CD4-positive, alpha-beta T cell (primary cell): ENCODE measurements around the gene PURA. TPM values are rescaled to one million over a fixed set of nuclear protein-coding genes. Genes with fewer than 3 reads are reported as not detected.

ENCODE experiments used
- ATAC-seq: fragments of 200-7000 bp; cut with Tn5 transposase; one replicate; pipeline ENCODE4 v1.10.0; 2022; ENCODE audit warnings: mild to moderate bottlenecking; ENCODE audit not compliant: poor library complexity
- CTCF ChIA-PET: fragments of 350-600 bp; sonication (Branson Sonifier 250); formaldehyde crosslinking; loops from one replicate; lab custom pipeline; 2021; ENCODE audit warnings: antibody characterized with exemption, inconsistent platforms; lab: Charles Lee
- POLR2A ChIA-PET: fragments of 350-600 bp; sonication (Branson Sonifier 250); formaldehyde crosslinking; loops from one replicate; lab custom pipeline; 2021; ENCODE audit warnings: antibody characterized with exemption, inconsistent platforms; lab: Charles Lee
- DNase-seq, 14 experiments: peaks; one replicate each; pipeline ENCODE4 v3.0.0-alpha.2; 2013 to 2020; ENCODE audit warnings: mixed read lengths in 2 of 14
- H3K27ac ChIP-seq, 2 donors: one replicate each; pipeline versions ENCODE4 v1.5.1 to v1.7.0; 2013; ENCODE audit warnings: low read length in 2 of 2, low read depth in 1 of 2, mild to moderate bottlenecking in 1 of 2
- H3K27me3 ChIP-seq, 2 experiments: 1 replicate in 1 of 2; 2 replicates in 1 of 2; pipeline versions ENCODE4 v1.6.1 to v1.7.0; 2013; ENCODE audit warnings: low read length in 2 of 2, control low read depth in 1 of 2, mild to moderate bottlenecking in 1 of 2, moderate library complexity in 1 of 2; ENCODE audit not compliant: insufficient read depth in 2 of 2, control insufficient read depth in 1 of 2
- H3K36me3 ChIP-seq: one replicate; pipeline ENCODE4 v1.6.1; 2013; ENCODE audit warnings: low read length, control low read depth; ENCODE audit not compliant: insufficient read depth
- H3K4me1 ChIP-seq: one replicate; pipeline ENCODE4 v1.6.1; 2013; ENCODE audit warnings: low read length, control low read depth; ENCODE audit not compliant: insufficient read depth
- H3K4me3 ChIP-seq: one replicate; pipeline ENCODE4 v1.5.1; 2013; ENCODE audit warnings: mild to moderate bottlenecking, low read length, moderate library complexity
- H3K9me3 ChIP-seq, 2 experiments: 1 replicate in 1 of 2; 2 replicates in 1 of 2; pipeline versions ENCODE4 v1.6.1 to v1.7.0; 2013; ENCODE audit warnings: low read length in 2 of 2, mild to moderate bottlenecking in 2 of 2, control low read depth in 1 of 2, moderate library complexity in 1 of 2; ENCODE audit not compliant: control insufficient read depth in 1 of 2, insufficient read depth in 1 of 2
- H3K27ac Mint-ChIP-seq: one replicate; pipeline ENCODE4 v1.8.0; 2020; ENCODE audit warnings: mixed read lengths
- H3K27me3 Mint-ChIP-seq: one replicate; pipeline ENCODE4 v1.8.0; 2021; ENCODE audit warnings: mixed read lengths
- H3K36me3 Mint-ChIP-seq: one replicate; pipeline ENCODE4 v1.8.0; 2021; ENCODE audit warnings: low read depth, mixed read lengths
- H3K4me1 Mint-ChIP-seq: one replicate; pipeline ENCODE4 v1.8.0; 2021; ENCODE audit warnings: low read depth, mixed read lengths
- H3K4me3 Mint-ChIP-seq: one replicate; pipeline ENCODE4 v1.8.0; 2020; ENCODE audit warnings: mild to moderate bottlenecking, mixed read lengths
- H3K9me3 Mint-ChIP-seq: one replicate; pipeline ENCODE4 v1.8.0; 2020; ENCODE audit warnings: mixed read lengths
- CTCF ChIP-seq: fragments of 200-600 bp; IDR thresholded peaks from one replicate; pipeline ENCODE4 v1.8.0; 2022; ENCODE audit warnings: antibody characterized with exemption, mild to moderate bottlenecking
- intact Hi-C, 2 experiments: fragments of 100-400 bp; cut with DNase I in 1 of 2; cut with micrococcal nuclease in 1 of 2; formaldehyde crosslinking; loops; one replicate each; pipeline versions ENCODE4 v1.15.1 to v1.9.0; 2023 to 2025; cut with DNase I, micrococcal nuclease
- total RNA-seq, 174 experiments: library from RNA in 2 of 174; stranded (reverse) in 2 of 174; gene quantifications; one replicate each; pipeline ENCODE4 v1.2.3 and lab custom pipeline; 2021 to 2026

PURA gene
- total RNA-seq, 2 experiments from 2014 or later = 7.0 to 7.9 TPM

- Histone ChIP-seq H3K4me3 (peak overlapping the region; percentile 76), H3K27ac (peak overlapping the region; percentile 92 to 96), H3K9me3 (no peaks in the 10 kb centered on the region), H3K27me3 (peaks cover 10 to 11% of the 10 kb centered on the region in 2 experiments), H3K36me3 (no peaks in the 10 kb centered on the region), H3K4me1 (peaks cover 34% of the 10 kb centered on the region)
- ChIA-PET POLR2A (interaction anchor here (0.6 to 5.0 kb wide), 22 partner anchors 10 to 1770 kb away, joined by 3 to 63 read pairs (median 4); partner anchors contain the start of genes ANKHD1, CYSTM1, ETF1 and FAM53C), CTCF (interaction anchor here (1.2 to 7.0 kb wide), 6 partner anchors 10 to 294 kb away, joined by 3 to 52 read pairs (median 10); partner anchors contain the start of gene ANKHD1)
- peak; percentile 23 for TF ChIP-seq CTCF
- Mint-ChIP-seq H3K9me3 (no peaks in the 10 kb centered on the region), H3K36me3 (peaks cover 15% of the 10 kb centered on the region), H3K27me3 (peaks cover 11% of the 10 kb centered on the region), H3K27ac (peak overlapping the region; percentile 100), H3K4me3 (peak overlapping the region; percentile 96), H3K4me1 (peaks cover 59% of the 10 kb centered on the region)
- intact Hi-C loops = loop anchor here (2.0 to 10.0 kb wide), 9 partner anchors 35 to 527 kb away; partner anchors contain the start of genes ANKHD1 (in 1 of the 2), CD14 (in 1 of the 2), CYSTM1 (in 1 of the 2) and PFDN1 (in 1 of the 2)
- ATAC-seq = peak; percentile 80
- DNase-seq = peak; percentile 89 to 98 (median 93)
Observed at GRCh38 chr5:140107312-140108092, 6.4 kb upstream of the PURA start.

GRCh38 chr5:140108093-140109017, 5.6 kb upstream of the PURA start:
- Histone ChIP-seq H3K27ac (peak overlapping the region; percentile 71 to 92), H3K27me3 (peaks cover 10 to 11% of the 10 kb centered on the region in 2 experiments), H3K36me3 (no peaks in the 10 kb centered on the region), H3K4me3 (peak overlapping the region; percentile 76), H3K4me1 (peaks cover 43% of the 10 kb centered on the region), H3K9me3 (no peaks in the 10 kb centered on the region)
- peak overlapping the region; percentile 100 for H3K27ac Mint-ChIP-seq
- no peak for TF ChIP-seq CTCF
- H3K27me3 Mint-ChIP-seq = peaks cover 7% of the 10 kb centered on the region
- intact Hi-C loops = loop anchor here (2.0 to 10.0 kb wide), 8 partner anchors 34 to 526 kb away; partner anchors contain the start of genes ANKHD1 (in 1 of the 2), CD14 (in 1 of the 2), CYSTM1 (in 1 of the 2) and PFDN1 (in 1 of the 2)
- H3K9me3 Mint-ChIP-seq = no peaks in the 10 kb centered on the region
- ATAC-seq = peak; percentile 5
- CTCF ChIA-PET = interaction anchor here (0.9 to 7.0 kb wide), 6 partner anchors 9 to 293 kb away, joined by 3 to 52 read pairs (median 10); partner anchors contain the start of gene ANKHD1
- POLR2A ChIA-PET = interaction anchor here (0.8 to 5.0 kb wide), 20 partner anchors 8 to 1771 kb away, joined by 3 to 63 read pairs (median 4); partner anchors contain the start of genes ANKHD1, CYSTM1, ETF1 and FAM53C
- peaks cover 15% of the 10 kb centered on the region for H3K36me3 Mint-ChIP-seq
- peak in 10 of 14 experiments; percentile 5 to 56 (median 17) for DNase-seq
- H3K4me3 Mint-ChIP-seq = peak overlapping the region; percentile 96
- H3K4me1 Mint-ChIP-seq = peaks cover 68% of the 10 kb centered on the region
